ENCODE data around the gene STKLD1.
"Not testable (repeated sequence)": the region's sequence is repeated elsewhere in the genome, so short reads cannot be mapped to it uniquely, and the experiment has no call there.

Gene STKLD1

DNA sequence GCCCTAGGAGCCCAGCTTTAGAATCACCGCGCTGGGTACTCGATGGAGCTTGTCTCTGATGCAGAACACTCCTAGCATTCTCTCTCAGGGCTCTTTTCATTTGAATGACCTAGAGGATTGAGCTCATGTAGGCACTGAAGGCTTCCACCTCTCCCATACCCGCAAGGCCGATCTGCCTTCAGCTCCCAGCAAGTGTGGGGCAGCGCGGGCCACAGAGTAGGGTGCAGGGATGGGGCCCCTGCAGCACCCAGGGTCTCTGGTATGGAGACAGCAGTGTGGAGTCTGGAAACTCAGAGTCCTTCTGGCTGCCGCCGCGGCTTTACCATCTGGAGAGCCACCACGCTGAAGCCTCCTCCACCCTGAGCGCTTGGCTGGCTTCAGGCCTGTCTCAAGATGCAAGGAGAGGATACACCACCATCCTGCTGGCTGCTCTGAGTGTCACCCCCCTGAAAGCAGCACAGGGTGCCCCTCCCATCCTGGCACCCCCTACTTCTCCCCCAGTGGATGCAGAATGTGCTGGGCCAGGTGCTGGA, 12.9 kb downstream of the STKLD1 start:
- no peak for DNase-seq

DNA sequence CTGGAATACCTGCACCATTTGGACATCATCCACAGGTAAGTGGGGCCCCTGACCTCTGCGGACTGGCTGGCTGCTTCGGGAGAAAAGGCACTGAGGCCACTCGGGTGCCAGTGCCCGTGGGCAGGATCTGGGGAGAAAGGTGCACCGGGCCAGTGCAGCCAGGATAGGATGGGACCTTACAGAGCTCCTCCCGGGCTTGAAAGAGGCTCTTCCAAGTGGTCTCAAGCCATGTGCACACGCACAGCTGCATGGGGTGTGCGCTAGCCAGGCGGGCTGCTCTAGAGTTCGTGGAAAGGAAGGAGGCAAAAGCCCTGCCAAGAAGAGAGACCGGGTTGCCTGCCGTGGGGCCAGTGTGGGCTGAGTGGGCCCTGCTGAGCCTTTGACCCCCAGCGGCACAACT, 13.4 kb downstream of the STKLD1 start:
- no peak for DNase-seq

DNA sequence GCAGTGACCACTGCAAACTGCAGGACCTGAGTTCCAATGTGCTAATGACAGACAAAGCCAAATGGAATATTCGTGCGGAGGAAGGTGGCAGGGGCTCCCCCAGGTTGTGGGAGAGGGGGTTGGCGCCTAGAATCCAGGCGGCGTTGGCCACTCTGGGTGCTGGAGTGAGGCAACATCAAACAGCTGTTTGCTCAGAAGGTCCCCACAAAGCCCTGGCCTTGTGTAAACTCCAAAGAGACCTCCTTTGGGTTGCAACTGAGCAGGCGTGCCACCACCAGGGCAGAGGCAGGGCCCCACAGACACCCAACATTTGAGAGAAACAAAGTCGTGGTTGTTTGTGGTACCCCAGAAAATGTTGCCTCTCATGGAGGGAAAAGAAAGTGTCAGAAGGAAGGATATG, 14.5 kb downstream of the STKLD1 start:
- no peak for DNase-seq

DNA sequence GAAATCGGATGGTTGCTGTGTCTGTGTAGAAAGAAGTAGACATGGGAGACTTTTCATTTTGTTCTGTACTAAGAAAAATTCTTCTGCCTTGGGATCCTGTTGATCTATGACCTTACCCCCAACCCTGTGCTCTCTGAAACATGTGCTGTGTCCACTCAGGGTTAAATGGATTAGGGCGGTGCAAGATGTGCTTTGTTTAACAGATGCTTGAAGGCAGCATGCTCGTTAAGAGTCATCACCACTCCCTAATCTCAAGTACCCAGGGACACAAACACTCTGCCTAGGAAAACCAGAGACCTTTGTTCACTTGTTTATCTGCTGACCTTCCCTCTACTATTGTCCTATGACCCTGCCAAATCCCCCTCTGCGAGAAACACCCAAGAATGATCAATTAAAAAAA, 15.3 kb downstream of the STKLD1 start:
- not testable (repeated sequence) for DNase-seq

DNA sequence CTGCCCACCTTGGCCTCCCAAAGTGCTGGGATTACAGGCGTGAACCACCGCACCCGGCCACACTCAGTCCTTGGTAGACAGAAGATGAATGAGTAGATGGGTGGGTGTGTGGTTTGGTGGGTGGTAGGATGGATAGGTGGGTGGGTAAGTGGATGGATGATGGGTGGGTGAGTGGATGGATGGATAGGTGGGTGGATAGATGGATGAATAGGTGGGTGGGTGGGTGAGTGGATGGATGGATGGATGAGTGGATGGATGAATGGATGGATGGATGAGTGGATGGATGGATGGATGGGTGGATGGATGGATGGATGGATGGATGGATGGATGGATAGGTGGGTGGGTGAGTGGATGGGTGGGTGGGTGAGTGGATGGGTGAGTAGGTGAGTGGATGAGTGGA, 16.1 kb downstream of the STKLD1 start:
- not testable (repeated sequence) for DNase-seq

DNA sequence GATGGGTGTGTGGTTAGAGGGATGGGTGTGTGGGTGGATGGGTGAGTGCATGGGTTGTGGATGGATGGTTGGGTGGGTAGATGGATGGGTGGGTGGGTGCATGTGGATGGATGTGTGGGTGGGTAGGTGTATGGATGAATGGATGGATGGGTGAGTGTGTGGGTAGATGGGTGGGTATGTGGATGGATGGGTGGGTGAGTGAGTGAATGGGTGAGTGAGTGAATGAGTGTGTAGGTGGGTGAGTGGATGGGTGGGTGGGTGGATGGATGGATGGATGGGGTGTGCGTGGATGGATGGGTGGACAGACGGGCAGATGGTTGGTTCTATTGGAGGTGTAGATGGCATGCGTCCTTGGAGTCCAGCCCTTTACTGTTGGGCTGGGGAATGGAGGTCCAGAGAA, 17.2 kb downstream of the STKLD1 start:
- no peak for DNase-seq

DNA sequence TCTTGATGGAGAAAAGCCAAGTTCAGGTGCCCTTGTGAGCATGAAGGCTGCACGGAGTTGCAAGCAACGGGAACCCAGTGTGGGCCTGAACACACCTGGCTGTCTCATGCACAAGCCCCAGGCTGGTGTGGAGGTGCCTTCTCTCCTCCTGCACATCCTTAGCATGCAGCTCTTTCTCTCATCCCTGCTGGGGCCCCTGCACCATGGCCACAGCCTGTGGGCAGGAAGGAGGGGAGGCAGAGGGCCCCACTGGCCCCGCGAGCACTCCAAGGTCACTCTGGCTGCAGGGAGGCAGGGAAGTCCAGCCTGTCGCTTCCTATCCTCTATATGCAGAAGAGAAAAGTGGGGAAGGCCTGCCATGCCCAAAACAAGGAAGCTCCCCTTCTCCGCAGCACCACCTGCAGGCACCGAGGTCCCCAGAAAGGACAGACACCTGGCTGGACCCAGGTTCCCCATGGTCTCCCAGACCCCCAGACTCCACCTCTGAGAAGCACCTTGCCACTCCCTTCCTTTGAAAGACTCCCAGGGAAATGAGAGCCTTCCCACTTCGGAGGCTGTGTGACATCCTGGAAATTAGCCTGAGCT, 18.6 kb downstream of the STKLD1 start:
- no peak for DNase-seq

DNA sequence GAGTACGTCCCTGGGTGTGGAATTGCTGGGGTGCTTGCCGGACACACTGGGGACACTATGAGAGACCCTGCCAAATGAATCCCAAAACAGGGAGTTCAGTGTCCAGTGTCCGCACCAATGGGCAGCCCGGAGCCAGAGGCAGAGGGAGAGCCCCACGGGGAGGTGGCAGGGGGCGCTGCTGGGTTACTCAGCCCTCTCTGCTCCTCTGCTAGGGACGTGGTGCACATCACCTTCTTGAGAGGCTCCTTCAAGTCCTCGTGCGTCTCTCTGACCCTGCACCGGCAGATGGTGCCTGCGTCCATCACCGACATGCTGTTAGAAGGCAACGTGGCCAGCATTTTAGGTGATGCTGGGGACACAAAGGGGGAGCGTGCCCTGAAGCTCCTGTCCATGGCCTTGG, 20.8 kb downstream of the STKLD1 start:
- no peak for DNase-seq

DNA sequence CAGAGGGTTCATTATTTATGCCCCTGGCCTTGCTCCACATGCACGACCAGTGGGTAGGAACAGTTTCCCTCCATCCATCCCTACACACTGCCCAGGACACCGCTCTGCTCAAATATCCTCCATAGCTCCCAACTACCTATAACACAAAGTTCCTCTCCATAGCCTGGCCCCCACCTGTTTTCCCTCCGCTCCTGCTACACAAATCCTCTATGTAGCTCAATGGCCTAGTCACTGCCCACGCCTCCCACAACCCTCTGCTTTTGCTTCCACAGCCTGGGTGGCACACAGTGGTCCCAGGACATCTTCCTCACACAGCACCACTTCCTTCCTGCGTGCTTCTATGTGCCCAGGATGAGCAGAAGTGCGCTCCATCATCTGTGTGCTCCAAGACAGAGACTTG, 21.2 kb downstream of the STKLD1 start:
- DNase-seq: no peak

DNA sequence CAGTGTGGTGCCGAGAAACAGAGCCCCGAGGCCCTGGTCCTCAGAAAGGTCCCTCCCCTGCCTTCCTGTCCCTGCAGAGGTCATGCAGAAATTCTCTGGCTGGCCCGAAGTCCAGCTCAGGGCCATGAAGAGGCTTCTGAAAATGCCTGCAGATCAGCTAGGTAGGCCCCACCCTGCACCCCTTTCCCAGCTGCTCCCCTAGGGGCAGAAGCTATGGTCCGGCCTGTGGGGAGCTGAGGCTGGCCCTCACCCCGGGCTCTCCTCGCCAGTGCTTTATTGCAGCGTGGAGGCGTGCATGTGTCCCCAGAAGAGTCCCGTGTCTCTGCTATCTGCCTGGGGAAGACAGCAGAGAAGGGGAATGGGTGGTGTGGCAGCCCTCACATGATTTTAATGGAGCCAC, 21.7 kb downstream of the STKLD1 start:
- no peak for DNase-seq

DNA sequence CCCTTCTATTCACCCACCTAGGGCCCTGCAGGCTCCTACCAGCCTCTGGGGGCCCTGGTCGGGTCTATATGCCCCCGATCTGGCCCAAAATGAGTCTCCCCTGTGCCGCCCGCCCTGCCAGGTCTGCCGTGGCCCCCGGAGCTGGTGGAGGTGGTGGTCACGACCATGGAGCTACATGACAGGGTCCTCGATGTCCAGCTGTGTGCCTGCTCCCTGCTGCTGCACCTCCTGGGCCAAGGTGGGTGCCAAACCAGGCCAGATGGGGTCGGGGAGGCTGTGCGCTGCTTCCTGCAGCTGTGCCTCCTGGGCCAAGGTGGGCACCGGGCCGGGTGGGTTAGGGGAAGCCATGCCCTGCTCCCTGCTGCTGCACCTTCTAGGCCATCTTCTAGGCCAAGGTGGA, 24.1 kb downstream of the STKLD1 start:
- DNase-seq: no peak

DNA sequence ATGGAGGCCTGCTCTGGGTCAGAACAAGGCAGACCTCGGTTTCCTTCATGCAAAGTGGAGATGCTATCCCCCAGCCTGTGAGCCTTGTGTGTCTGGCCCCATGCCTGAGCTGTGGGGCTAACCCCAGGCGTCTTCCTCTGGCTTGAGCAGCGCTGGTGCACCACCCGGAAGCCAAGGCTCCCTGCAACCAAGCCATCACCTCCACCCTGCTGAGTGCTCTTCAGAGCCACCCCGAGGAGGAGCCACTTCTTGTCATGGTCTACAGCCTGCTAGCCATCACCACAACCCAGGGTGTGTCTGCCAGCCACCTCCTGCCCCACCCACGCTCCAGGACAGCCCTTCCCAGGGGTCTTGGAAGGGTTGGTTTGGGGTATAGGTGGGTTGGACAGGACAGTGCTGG, 25.4 kb downstream of the STKLD1 start:
- no peak for DNase-seq

DNA sequence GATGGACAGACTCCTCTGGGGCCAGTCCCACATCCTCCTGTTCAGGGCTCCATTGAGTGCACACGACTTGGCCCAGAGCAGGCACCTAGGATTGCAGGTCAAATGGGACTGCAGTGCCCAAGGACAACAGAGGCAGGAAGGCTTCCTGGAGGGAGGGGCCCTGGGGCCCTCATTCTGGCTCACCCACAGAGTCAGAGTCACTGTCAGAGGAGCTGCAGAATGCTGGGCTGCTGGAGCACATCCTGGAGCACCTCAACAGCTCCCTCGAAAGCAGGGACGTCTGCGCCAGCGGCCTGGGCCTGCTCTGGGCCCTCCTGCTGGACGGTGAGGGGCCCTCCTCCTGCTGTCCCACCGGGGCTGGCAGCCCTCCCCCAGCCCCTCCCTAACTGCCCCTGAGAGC, 26.5 kb downstream of the STKLD1 start:
- no peak for DNase-seq

DNA sequence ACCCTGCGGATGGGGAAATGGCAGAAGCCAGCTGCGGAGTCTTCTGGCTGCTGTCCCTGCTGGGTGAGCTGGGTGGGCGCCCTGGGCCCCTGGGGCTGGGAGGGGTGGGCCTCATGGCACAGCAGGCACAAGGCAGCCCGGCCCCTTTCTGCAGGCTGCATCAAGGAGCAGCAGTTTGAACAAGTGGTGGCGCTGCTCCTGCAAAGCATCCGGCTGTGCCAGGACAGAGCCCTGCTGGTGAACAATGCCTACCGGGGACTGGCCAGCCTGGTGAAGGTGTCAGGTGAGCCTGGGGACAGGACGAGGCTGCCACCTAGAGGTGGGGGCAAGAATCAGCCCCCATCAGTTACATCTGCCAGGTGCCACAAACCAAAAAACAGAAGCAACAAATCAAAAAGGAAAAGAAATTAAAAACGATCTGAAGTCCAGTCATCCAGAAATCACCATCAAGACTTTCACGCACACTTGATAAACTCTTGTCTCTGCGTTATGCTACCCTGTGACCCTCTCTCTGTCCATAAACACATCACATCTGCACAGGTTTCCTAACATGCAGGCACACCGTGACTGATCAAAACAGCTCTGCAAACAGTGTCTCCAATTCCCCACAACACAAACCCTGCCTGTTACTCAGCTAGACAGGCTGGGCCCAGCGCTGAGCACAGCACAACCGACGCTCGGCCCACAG, 27.7 kb downstream of the STKLD1 start:
- peak; percentile 41 for DNase-seq

DNA sequence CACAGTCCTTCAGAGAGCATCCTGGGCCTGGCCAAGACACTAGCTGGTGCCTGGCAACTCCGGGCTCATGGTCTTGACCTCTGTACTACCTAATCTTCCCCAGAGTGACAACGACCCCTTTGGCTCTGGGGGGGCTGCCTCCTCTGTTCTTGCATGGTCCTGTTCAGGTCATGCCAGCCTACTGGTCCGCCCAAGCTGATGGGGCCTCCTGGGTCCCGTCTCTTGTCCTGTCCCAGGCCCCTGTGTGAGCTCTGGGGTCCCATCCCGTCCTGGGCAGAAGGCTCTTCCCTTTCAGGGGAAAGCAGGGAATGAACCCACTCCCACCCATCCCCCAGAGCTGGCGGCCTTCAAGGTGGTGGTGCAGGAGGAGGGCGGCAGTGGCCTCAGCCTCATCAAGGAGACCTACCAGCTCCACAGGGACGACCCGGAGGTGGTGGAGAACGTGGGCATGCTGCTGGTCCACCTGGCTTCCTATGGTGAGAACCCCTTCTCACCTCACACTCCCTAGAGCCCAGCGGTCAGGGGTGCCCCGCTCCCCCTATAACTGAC, 28.4 kb downstream of the STKLD1 start:
- no peak for DNase-seq

DNA sequence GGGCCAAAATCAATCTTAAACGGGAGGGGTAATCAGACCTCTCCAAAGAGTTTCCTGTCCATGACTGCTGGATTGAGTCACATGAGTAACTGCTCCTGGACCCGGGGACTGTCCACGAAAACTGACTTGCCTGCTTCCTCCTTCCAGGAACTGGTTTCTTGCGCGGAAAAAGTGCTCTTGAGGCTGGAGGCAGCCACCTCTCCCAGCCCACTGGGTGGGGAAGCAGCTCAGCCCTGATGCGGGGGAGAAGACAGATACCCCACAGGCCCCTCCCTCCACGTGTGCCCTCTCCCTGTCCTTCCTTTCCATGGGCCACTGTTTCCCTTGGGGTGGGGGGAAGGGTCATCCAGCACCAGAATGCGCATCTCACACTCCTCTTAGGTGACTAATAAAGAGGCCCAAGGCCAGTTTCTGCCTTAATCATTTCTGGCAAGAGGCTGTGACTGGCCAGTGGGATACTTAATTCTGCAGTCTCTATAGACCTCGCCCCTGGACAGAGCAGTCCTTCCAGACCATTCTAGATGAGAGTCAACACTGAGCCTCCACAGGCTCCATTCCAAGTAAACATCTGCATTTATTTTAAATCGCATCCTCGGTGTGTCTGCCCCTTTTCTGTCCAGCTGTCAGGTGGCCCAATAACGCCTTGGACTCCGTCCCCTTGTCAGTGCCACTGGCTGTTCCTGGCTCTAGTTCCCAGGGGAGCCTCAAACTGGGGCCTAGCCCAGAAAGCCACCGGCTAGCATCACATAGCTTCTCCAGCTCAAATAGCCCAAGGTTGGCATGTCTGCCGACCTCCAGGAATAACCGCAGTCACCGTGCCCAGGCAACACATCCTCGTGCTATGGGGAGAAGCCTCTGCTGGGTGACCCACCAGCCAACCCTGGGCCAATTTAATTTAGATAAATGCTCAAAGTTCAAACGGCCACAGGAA, 29.6 kb downstream of the STKLD1 start:
- DNase-seq: no peak

DNA sequence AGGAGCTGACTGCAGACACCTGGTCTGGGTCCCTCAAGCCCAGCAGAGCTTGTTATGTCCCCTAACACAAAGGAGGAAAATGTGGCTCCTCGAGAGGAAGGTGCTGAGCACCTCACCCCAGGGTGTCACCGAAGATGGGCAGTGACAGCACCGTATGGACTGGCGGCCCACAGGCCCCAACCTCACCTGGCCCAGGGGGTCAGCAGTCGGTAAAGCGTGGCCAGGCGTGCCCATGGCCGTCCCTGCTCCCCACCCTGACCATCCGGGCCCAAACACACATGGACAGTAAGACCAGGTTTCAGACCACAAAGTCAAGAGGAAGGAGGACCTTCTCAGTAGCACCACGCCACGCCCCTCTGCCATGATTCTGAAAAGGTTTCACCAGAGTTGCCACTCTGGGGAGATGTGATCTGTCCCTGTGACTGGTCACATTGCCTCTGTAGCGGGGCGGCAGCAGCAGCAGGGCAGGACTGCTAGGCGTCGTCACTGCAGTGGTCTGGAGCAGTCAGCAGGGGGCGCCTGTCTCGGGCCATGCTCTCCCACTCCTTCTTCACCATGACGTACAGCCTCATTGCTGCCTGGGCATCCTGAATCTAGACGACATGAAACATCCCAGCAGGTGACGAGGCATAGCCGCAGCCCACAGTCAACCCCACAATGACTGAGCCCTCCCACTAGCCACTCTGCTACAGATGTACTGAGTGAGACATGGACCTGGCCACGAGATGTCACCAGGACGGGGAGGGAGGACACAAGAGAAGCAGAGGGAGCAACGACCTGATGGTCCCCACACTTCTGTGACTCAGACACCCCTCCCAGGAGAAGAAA, 30.5 kb downstream of the STKLD1 start:
- DNase-seq: peak; percentile 84

DNA sequence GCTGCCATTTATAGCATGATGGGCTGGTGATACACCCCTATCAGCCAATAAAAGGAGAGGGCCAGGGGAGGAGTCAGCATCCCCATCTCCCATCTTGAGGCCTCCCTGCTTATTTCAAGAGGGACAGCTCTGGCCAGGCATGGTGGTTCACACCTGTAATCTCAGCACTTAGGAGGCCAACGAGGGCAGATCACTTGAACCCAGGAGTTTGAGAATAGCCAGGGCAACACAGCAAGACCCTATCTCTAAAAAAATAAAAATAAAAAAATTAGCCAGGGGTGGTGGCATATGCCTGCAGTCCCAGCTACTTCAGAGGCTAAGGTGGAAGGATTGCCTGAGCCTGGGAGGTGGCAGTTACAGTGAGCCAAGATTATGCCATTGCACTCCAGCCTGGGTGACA, 31.9 kb downstream of the STKLD1 start:
- no peak for DNase-seq

DNA sequence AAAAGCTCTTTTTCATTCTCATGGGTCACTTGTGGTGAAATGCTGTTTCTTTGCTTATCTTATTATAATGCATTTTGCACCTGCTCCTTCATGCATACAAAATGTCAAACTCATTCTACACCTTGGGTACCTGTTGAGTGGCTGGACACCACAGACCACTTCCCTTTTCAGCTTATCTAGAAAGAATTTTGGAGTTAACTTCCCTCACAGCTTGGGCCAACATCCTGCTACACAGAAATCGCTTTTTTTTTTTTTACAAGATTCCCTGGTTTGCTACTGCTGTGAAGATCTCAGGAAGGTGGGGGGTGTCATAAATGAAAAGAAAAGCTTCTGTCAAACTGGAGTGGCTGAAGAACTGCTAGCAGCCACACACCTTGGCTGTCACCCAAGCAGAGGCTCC, 39.0 kb downstream of the STKLD1 start:
- no peak for DNase-seq

DNA sequence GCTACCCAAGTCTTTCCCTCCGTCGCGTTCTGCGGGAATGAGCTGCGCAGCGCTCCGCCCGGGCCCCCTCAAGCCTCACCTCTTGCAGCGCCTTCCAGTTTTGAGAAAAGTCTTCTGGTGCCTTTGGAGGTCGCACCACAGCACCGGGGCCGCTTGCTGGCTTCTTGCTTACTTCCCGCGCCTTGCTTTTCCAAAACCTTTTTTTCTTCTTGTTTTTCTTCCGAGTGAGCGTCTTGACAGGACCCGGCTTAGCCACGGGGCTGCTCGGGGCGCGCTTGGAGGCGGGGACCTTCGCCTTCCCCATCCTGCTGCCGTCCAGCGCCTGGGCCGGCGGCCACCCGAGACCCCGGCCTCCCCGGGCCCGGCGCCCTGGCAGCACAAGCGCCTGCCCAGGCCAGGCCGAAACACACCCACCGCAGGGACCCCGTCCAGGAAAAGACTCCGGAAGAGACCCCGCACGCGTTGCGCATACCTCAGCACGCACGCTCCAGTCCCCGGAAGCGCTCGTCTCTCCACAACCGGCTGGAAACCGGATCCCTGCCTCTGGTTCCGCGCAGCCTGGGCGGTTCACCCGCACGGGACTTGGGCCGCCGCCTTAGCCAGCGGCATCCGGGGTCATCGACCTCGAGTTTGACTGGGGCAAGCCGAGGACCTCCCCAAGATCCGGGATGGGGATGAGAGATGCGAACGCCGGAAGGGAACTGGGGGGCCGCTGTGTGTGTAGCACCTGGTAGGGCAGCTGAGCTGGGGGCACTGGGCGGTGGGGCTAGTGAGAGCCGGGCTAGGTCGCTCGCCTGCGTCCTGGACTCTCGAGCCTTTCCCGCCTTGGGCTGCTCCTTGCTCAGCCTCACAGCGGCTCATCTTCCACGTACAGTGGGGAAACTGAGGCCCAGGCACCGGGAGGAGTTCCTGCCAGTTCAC, 41.6 kb downstream of the STKLD1 start, which contains the start of gene REXO4:
REXO4 (minus strand) TSS at position 470 of the 921 bp plus-strand sequence; CDS start at position 304, 166 bp downstream.
- DNase-seq: peak; percentile 81

DNA sequence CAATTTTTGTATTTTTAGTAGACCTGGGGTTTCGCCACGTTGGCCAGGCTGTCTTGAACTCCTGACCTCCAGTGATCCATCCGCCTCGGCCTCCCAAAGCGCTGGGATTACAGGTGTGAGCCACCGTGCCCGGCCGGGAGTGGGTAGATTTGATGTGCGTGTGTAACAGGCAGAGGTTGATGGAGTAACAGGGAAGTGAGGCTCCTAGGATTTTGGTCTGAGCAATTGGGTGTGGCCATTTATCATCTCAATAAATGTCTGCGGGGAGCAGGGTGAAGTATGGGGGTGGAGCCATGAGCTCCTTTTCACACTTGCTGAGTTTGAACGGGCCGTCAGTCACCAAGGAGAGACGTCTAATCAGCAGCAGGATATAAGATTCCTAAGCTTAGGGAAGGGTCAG, 42.8 kb downstream of the STKLD1 start:
- DNase-seq: no peak

Data from stimulated activated naive CD4-positive, alpha-beta T cell treated with Interleukin-2 at 50 U/mL for 16 hours (primary cell).